Placental pericyte (primary cell): ENCODE data around the gene ALAS1. TPM values are rescaled to one million over a fixed set of nuclear protein-coding genes. Genes with fewer than 3 reads are reported as not detected.

ENCODE experiments used
- total RNA-seq: library from RNA; depleted of rRNA; stranded (reverse); fragments of >200 nt; gene quantifications from 2 replicates; pipeline ENCODE4 v1.2.3, GENCODE V29; 2012

The ALAS1 gene
- total RNA-seq = 56.4 and 69.8 TPM in 2 replicates

GRCh38 chr3:52197842-52198625 lies at the start of gene ALAS1:
ALAS1 (plus strand) TSS chr3:52198160; CDS start chr3:52199242, 1,082 bp downstream.

DNA sequence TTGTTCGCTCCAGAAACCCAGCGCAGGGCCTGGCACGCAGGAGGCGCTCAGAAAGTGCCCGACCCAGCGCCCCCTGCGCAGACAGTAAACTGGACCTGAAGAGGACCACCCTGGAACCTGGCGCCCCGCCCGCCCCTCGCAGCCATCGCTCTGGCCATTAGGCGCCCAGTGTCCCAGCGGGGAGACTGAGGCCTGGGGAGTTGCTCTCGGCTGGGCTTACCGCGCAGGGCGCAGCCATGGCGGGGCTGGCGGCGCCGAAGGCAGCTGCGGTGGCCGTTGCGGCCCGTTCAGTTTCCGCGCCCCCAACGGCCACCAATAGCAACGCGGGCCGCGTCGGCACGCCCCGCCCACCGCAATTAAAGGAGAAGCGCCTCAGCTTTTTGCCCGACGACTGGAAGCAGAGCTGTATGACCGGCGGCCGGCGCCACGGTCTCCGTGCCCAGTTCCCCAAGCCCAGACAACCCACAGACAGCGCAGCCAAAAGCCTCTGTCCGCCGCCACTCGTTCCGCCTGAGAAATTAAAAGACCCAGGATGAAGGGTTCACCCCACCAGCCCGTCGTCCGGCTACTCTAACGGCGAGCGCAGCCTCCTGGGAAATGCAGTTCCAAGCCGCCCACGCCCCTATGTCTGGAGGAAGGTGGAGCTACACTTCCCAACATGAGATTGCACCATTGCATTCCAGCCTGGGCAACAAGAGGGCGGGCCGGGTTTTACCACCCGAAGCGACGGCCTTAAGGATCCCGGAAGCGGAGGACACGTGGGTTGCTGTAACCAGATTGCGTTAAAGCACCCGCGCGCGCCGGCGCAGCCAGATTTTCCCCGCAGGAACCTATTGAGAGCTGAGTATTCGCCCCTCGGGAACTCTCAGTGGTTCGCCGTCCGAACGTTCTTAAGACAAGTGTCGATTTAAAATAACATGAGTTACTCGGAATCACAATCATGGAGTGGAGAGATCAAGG lies 43.5 kb upstream of the ALAS1 start, which contains the start of gene POC1A:
POC1A (minus strand) TSS at position 289 of the 960 bp plus-strand sequence; CDS start at position 238, 51 bp downstream.

DNA sequence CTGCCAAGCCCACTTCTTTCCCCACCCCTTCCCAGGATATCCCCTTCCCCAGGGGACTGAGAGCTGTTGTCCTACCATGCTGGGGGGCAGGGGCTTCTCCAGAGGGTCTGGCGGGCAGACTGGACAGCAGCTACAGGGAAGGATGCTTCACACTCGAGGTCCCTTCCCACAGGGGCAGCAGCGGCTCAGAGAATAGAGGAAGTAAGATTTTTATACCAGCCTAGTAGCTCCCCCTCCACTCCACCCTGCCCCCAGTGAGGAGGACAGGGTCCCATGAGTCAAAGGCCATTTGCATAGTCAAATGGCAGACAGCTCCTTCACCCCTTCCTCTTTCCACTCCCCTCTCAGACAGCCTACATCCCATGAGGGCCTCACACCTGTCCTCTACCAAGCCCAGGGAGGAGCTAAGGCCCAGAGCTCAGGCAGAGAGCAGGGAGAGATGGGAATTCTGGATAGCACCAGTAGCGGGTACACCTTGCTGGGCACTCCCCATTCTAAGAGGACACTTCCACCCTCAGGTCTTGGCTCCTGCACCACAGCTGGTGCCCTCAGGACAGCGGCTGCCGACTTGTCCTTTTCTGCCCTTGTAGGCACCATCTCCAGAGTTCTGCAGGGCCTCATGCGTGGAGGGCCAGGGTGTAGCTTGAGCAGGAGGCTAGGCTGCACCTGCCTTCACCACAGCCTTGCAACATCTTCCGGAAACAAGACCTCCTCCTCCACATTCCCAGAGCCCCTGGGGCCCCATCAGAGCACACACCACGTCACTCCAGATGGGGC lies 27.7 kb downstream of the ALAS1 start, which contains the start of gene TLR9:
TLR9 (minus strand) TSS at position 194 of the 777 bp plus-strand sequence; CDS start at position 78, 116 bp downstream.

DNA sequence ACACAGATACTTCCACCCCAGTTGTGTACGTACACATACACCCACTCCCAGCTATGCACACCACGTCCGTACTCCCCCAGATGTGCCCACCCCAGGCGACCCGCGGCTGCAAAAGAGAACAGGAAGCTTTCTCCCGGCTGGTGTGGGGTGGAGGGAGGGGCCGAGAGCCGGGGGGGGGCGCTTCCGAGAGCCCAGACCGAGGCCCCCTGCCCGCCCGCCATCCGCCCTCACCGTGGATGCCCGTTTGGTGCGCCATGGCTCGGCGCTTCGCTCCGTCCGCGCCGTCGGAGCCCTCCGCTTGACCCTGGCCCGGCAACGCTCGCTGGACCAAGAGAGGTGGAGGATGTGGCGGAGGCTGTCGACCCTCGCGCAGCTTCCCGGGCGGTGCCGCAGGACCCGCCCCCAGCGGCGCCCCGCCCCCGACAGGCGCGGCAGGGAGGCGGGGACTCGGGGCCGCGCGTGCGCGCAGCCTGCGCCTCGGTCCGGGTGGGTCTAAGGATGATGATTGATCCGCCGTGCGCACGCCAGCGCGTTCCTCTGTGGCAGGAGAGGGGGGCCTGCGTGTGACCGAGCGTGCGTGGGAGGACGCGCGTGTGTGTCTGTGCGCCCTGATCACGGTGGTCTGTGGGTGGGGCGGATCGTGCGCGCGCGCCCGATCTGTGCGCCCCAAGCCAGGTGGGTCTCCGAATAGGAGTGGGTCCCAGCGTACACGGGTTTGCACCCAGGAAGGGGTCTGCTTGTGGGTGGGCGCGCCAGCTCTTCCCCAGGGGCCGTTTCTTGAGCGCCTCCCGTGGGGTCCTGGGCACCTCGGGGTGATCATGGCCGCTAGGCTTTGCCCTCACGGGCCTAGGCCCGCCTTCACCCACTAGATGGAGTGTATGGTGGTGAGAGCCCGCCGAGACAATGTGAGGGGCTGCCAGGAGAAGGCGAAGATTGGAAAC lies 41.1 kb downstream of the ALAS1 start, which contains the start of gene TWF2:
TWF2 (minus strand) TSS at position 398 of the 941 bp plus-strand sequence; CDS start at position 256, 142 bp downstream.

GRCh38 chr3:52245322-52246263 lies 47.6 kb downstream of the ALAS1 start, which contains the start of gene PPM1M:
PPM1M (plus strand) TSS chr3:52245759; CDS start chr3:52245825, 66 bp downstream.

Other genes with a start within 250 kb of the ALAS1 start
- under 0.01 TPM in 1 of 2 replicates, not detected in the other for gene GPR62, start 242.8 kb upstream of the ALAS1 start, total RNA-seq
- gene PCBP4, start 230.7 kb upstream of the ALAS1 start, total RNA-seq = 46.8 and 63.9 TPM in 2 replicates
- gene ABHD14B, start 224.1 kb upstream of the ALAS1 start, total RNA-seq = 24.1 and 29.1 TPM in 2 replicates
- gene ABHD14A, start 223.1 kb upstream of the ALAS1 start, total RNA-seq = 11.3 and 16.6 TPM in 2 replicates
- 35.8 and 59.7 TPM in 2 replicates for gene ACY1, start 214.6 kb upstream of the ALAS1 start, total RNA-seq
- 771 and 1,601 TPM in 2 replicates for gene RPL29, start 202.3 kb upstream of the ALAS1 start, total RNA-seq
- gene DUSP7, start 141.6 kb upstream of the ALAS1 start, total RNA-seq = 13.8 and 37.5 TPM in 2 replicates
- 2.6 and 21.2 TPM in 2 replicates for gene POC1A, start 43.7 kb upstream of the ALAS1 start, total RNA-seq
- gene TLR9, start 27.5 kb downstream of the ALAS1 start, total RNA-seq = not detected in 2 replicates
- 137 and 179 TPM in 2 replicates for gene TWF2, start 41.0 kb downstream of the ALAS1 start, total RNA-seq
- 19.5 and 27.4 TPM in 2 replicates for gene PPM1M, start 47.6 kb downstream of the ALAS1 start, total RNA-seq
- 39.4 and 72.7 TPM in 2 replicates for gene WDR82, start 80.5 kb downstream of the ALAS1 start, total RNA-seq
- gene GLYCTK, start 89.7 kb downstream of the ALAS1 start, total RNA-seq = 15.5 and 16.4 TPM in 2 replicates
- gene DNAH1, start 118.2 kb downstream of the ALAS1 start, total RNA-seq = 7.0 and 7.7 TPM in 2 replicates
- 56.9 and 70.0 TPM in 2 replicates for gene BAP1, start 211.8 kb downstream of the ALAS1 start, total RNA-seq
- gene PHF7, start 212.5 kb downstream of the ALAS1 start, total RNA-seq = 2.8 and 6.2 TPM in 2 replicates
- gene SEMA3G, start 246.9 kb downstream of the ALAS1 start, total RNA-seq = under 0.01 TPM in 2 replicates